Cardiac muscle cell (in vitro differentiated cells and primary cell): ENCODE measurements around the gene PTPRT. TPM values are rescaled to one million over a fixed set of nuclear protein-coding genes. Genes with fewer than 3 reads are reported as not detected.

ENCODE experiments used
- DNase-seq, 2 donors: peaks; one replicate each; pipeline versions ENCODE4 v3.0.0 to v3.0.0-alpha.2; 2010 to 2017; ENCODE audit warnings: low read depth in 1 of 2, low spot score in 1 of 2
- H3K27ac ChIP-seq: fragments of 200-600 bp; sonication (generic); 2 replicates; pipeline ENCODE4 v1.5.1; 2016
- H3K27me3 ChIP-seq: fragments of 200-600 bp; sonication (generic); 2 replicates; pipeline ENCODE4 v1.6.0; 2016; ENCODE audit warnings: control low read depth
- H3K36me3 ChIP-seq: fragments of 200-600 bp; sonication (generic); 2 replicates; pipeline ENCODE4 v1.5.1; 2016; ENCODE audit warnings: control low read depth
- H3K4me1 ChIP-seq: fragments of 200-600 bp; sonication (generic); 2 replicates; pipeline ENCODE4 v1.8.1; 2017; ENCODE audit warnings: low read depth, mild to moderate bottlenecking, mixed run types
- H3K4me3 ChIP-seq: fragments of 200-600 bp; sonication (generic); 2 replicates; pipeline ENCODE4 v1.5.1; 2016; ENCODE audit warnings: mild to moderate bottlenecking
- H3K9me3 ChIP-seq: fragments of 200-600 bp; sonication (generic); 2 replicates; pipeline ENCODE4 v1.5.1; 2017; ENCODE audit warnings: low read depth, mild to moderate bottlenecking, control low read depth
- CTCF ChIP-seq: IDR thresholded peaks from 2 replicates; pipeline ENCODE4 v1.5.1; 2012; ENCODE audit warnings: low read depth, mild to moderate bottlenecking, low read length
- polyA plus RNA-seq: library from polyadenylated mRNA; unstranded; fragments of >200 nt; fragmentation: Nextera tagmentation; extraction: Ambion mirVana; gene quantifications from 2 replicates; pipeline ENCODE4 v1.2.1, GENCODE V29; 2016
- total RNA-seq: library from RNA; depleted of rRNA; stranded (reverse); fragments of >200 nt; gene quantifications from 2 replicates; pipeline ENCODE4 v1.2.3, GENCODE V29; 2016

PTPRT gene
- total and polyA plus RNA-seq, 2 experiments from 2014 or later: 0.30 to 1.4 TPM

- no peaks in the 10 kb centered on the region for H3K9me3 ChIP-seq
- TF ChIP-seq CTCF: no peak
- no peak overlapping the region for H3K27ac ChIP-seq
- H3K4me1 ChIP-seq: no peaks in the 10 kb centered on the region
- no peak overlapping the region for H3K4me3 ChIP-seq
- H3K36me3 ChIP-seq: no peaks in the 10 kb centered on the region
- no peak for DNase-seq
- no peaks in the 10 kb centered on the region for H3K27me3 ChIP-seq
Observed at GRCh38 chr20:42350521-42350920, 839.2 kb downstream of the PTPRT start.

- no peaks in the 10 kb centered on the region for H3K9me3 ChIP-seq
- no peaks in the 10 kb centered on the region for H3K4me1 ChIP-seq
- DNase-seq: no peak
- H3K4me3 ChIP-seq: no peak overlapping the region
- no peak overlapping the region for H3K27ac ChIP-seq
- no peak for TF ChIP-seq CTCF
- H3K27me3 ChIP-seq: no peaks in the 10 kb centered on the region
- H3K36me3 ChIP-seq: no peaks in the 10 kb centered on the region
Observed at GRCh38 chr20:42346189-42347170, 843.2 kb downstream of the PTPRT start.

- Histone ChIP-seq H3K4me1 (no peaks in the 10 kb centered on the region), H3K4me3 (no peak overlapping the region)
- DNase-seq: no peak
Observed at GRCh38 chr20:42341654-42342053, 848.1 kb downstream of the PTPRT start.

DNA sequence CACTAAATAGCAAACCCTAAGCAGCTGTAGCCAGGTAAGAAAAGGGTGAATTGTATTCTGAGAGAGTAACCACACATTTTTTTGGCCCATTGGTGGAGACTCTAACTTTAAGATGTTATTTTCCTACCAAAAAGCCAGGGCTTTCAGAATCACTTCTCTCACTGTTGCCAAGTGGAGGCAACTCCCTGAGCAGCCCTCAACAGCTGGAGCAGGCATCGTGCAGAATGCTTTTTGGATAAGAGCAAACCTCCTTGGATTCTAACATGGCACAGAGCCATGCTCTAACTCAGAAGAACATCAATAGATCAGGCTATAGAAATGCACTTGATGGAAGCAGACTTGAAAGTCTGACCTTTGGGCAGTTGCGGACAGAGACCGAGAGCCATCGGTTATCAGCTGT, 849.3 kb downstream of the PTPRT start:
- H3K27me3 ChIP-seq: no peaks in the 10 kb centered on the region
- H3K9me3 ChIP-seq: no peaks in the 10 kb centered on the region
- H3K36me3 ChIP-seq: no peaks in the 10 kb centered on the region
- no peak for TF ChIP-seq CTCF
- no peak overlapping the region for H3K4me3 ChIP-seq
- no peak for DNase-seq
- no peaks in the 10 kb centered on the region for H3K4me1 ChIP-seq
- no peak overlapping the region for H3K27ac ChIP-seq

More at GRCh38 chr20:42341654-42342053, 848.1 kb downstream of the PTPRT start:
- H3K36me3 ChIP-seq: no peaks in the 10 kb centered on the region
- TF ChIP-seq CTCF: no peak
- H3K9me3 ChIP-seq: no peaks in the 10 kb centered on the region
- no peak overlapping the region for H3K27ac ChIP-seq
- H3K27me3 ChIP-seq: no peaks in the 10 kb centered on the region

GRCh38 chr20:42338294-42339201, 851.2 kb downstream of the PTPRT start:
- DNase-seq: no peak
- H3K27me3 ChIP-seq: no peaks in the 10 kb centered on the region
- H3K9me3 ChIP-seq: no peaks in the 10 kb centered on the region
- no peak for TF ChIP-seq CTCF
- H3K27ac ChIP-seq: no peak overlapping the region
- H3K4me3 ChIP-seq: no peak overlapping the region
- no peaks in the 10 kb centered on the region for H3K4me1 ChIP-seq
- no peaks in the 10 kb centered on the region for H3K36me3 ChIP-seq
